Aorta (tissue), 5 donors: ENCODE results near the gene TBL1Y. TPM values are rescaled to one million over a fixed set of nuclear protein-coding genes. Genes with fewer than 3 reads are reported as not detected.
"Not testable (repeated sequence)": the region's sequence is repeated elsewhere in the genome, so short reads cannot be mapped to it uniquely, and the experiment has no call there.

Source experiments
- ATAC-seq: fragments of 200-7000 bp; cut with Tn5 transposase; one replicate; pipeline ENCODE4 v1.9.1; 2022; ENCODE audit warnings: moderate library complexity; ENCODE audit not compliant: low FRiP score
- DNase-seq, 2 donors: peaks; one replicate each; pipeline ENCODE4 v3.0.0-alpha.2; 2020
- H3K27ac ChIP-seq, 2 donors: one replicate each; pipeline ENCODE4 v1.5.1; 2013; ENCODE audit warnings: low read length in 2 of 2, mild to moderate bottlenecking in 2 of 2, moderate library complexity in 2 of 2, control low read depth in 1 of 2, inconsistent platforms in 1 of 2, low read depth in 1 of 2
- H3K27me3 ChIP-seq, 2 donors: one replicate each; pipeline ENCODE4 v1.6.1; 2013; ENCODE audit warnings: control low read depth in 1 of 2, low read length in 1 of 2, mild to moderate bottlenecking in 1 of 2, moderate library complexity in 1 of 2; ENCODE audit not compliant: insufficient read depth in 2 of 2, control insufficient read depth in 1 of 2
- H3K36me3 ChIP-seq, 2 donors: one replicate each; pipeline ENCODE4 v1.6.1; 2013; ENCODE audit warnings: control low read depth in 1 of 2, low read length in 1 of 2, mild to moderate bottlenecking in 1 of 2; ENCODE audit not compliant: insufficient read depth in 2 of 2, control insufficient read depth in 1 of 2
- H3K4me1 ChIP-seq, 2 donors: one replicate each; pipeline ENCODE4 v1.6.1; 2013; ENCODE audit warnings: low read length in 2 of 2, control low read depth in 1 of 2, mild to moderate bottlenecking in 1 of 2, moderate library complexity in 1 of 2; ENCODE audit not compliant: insufficient read depth in 2 of 2, control insufficient read depth in 1 of 2
- H3K4me3 ChIP-seq, 2 donors: one replicate each; pipeline ENCODE4 v1.5.1; 2013; ENCODE audit warnings: low read length in 2 of 2, control low read depth in 1 of 2, mild to moderate bottlenecking in 1 of 2
- H3K9me3 ChIP-seq: one replicate; pipeline ENCODE4 v1.6.1; 2013; ENCODE audit warnings: mild to moderate bottlenecking, low read length; ENCODE audit not compliant: control insufficient read depth
- WGBS, 2 donors: extraction: QIAGEN DNeasy Blood & Tissue Kit; methylation state at CpG; one replicate each; pipeline ENCODE4 v1.1.7; 2013; 5-methylcytosine and 5-hydroxymethylcytosine counted together
- intact Hi-C, 2 donors: fragments of 100-400 bp; cut with DNase I; formaldehyde crosslinking; loops; one replicate each; pipeline versions ENCODE4 v1.14.2 to v1.15.0; 2022
- long read RNA-seq, 2 donors: library from polyadenylated mRNA; unstranded; transcript quantifications; one replicate each; pipeline ENCODE4 v2.0.0, GENCODE V29; 2020 to 2021
- polyA plus RNA-seq, 2 donors: library from polyadenylated mRNA; stranded (reverse); fragments of 200-250 nt; gene quantifications; one replicate each; pipeline ENCODE4 v1.2.3, GENCODE V29; 2013
- total RNA-seq, 2 donors: library from RNA; stranded (reverse); fragmentation: NEBNext Ultra II Directional; extraction: Animal tissue kit (Norgen Biotek cat#: 25700); gene quantifications; one replicate each; pipeline ENCODE4 v1.2.1, GENCODE V29; 2021
- donor health status: healthy with polysubstance abuse.
- donor health status: Bipolar disorder and iron deficiency.
- donor health status: DM: no; HTN: no; CAD: no.
- donor health status: DM: no; HTN: no; CAD: no.
- donor health status: DM: yes; HTN: yes; CAD: no.

TBL1Y gene
- not detected for total RNA-seq
- not detected for polyA plus RNA-seq
- long read RNA-seq, donor 1, result 0 reads
- long read RNA-seq, donor 2, result 0 reads

GRCh38 chrY:6910372-6911252, at the start of gene TBL1Y:
Gene TBL1Y, plus strand, starts transcription at chrY:6910697. Its CDS starts 114,388 bp downstream, at chrY:7025085.
- no peaks in the 10 kb centered on the region for H3K9me3 ChIP-seq
- H3K27me3 ChIP-seq, result no peaks in the 10 kb centered on the region
- ATAC-seq (no peak), DNase-seq (no peak)
- H3K4me1 ChIP-seq, result no peaks in the 10 kb centered on the region
- WGBS, 2 donors, result 1% methylated on average over 91 of the region's 91 CpGs; no CpG with 5 or more reads in 1 of the 2 donors
- intact Hi-C loops, result no loop called here
- peak within 1 kb of the TSS in 1 of 2 donors; percentile 48 for H3K4me3 ChIP-seq
- no peak within 1 kb of the TSS for H3K27ac ChIP-seq
- no peaks in the 10 kb centered on the region for H3K36me3 ChIP-seq

GRCh38 chrY:6894496-6894895, 16.0 kb upstream of the TBL1Y start:
- Histone ChIP-seq H3K27ac (no peak overlapping the region), H3K4me3 (no peak overlapping the region), H3K4me1 (no peaks in the 10 kb centered on the region), H3K9me3 (no peaks in the 10 kb centered on the region), H3K36me3 (no peaks in the 10 kb centered on the region), H3K27me3 (no peaks in the 10 kb centered on the region)
- ATAC-seq (no peak), DNase-seq (no peak)
- intact Hi-C loops, result no loop called here
- 50% methylated on average over 3 of the region's 3 CpGs; no CpG with 5 or more reads in 1 of the 2 donors for WGBS, 2 donors

- Histone ChIP-seq H3K27ac (no peak overlapping the region), H3K27me3 (no peaks in the 10 kb centered on the region), H3K4me1 (no peaks in the 10 kb centered on the region), H3K36me3 (no peaks in the 10 kb centered on the region), H3K4me3 (no peak overlapping the region), H3K9me3 (no peaks in the 10 kb centered on the region)
- DNase-seq, result no peak
- WGBS, 2 donors, result 5% methylated on average over 1 of the region's 1 CpG; no CpG with 5 or more reads in 1 of the 2 donors
- intact Hi-C loops, result no loop called here
- no peak for ATAC-seq
Measured at GRCh38 chrY:6895236-6895635, 15.3 kb upstream of the TBL1Y start.

- intact Hi-C loops, H3K27me3 ChIP-seq, H3K4me1 ChIP-seq, H3K4me3 ChIP-seq, H3K9me3 ChIP-seq, ATAC-seq, H3K36me3 ChIP-seq, DNase-seq, H3K27ac ChIP-seq: not testable (repeated sequence)
Measured at GRCh38 chrY:6902116-6902515, 8.4 kb upstream of the TBL1Y start.

GRCh38 chrY:6907591-6907990, 2.9 kb upstream of the TBL1Y start:
- DNase-seq, result no peak
- Histone ChIP-seq H3K9me3 (no peaks in the 10 kb centered on the region), H3K4me1 (no peaks in the 10 kb centered on the region), H3K27ac (no peak overlapping the region), H3K36me3 (no peaks in the 10 kb centered on the region), H3K4me3 (no peak overlapping the region), H3K27me3 (no peaks in the 10 kb centered on the region)
- whole genome bisulfite sequencing, 2 donors, result 88% methylated on average over 1 of the region's 1 CpG; no CpG with 5 or more reads in 1 of the 2 donors
- no peak for ATAC-seq
- intact Hi-C loops, result no loop called here

- H3K4me1 ChIP-seq, H3K9me3 ChIP-seq, ATAC-seq, H3K27ac ChIP-seq, H3K4me3 ChIP-seq, H3K27me3 ChIP-seq, H3K36me3 ChIP-seq, intact Hi-C loops, DNase-seq: not testable (repeated sequence)
- 86% methylated on average over 6 of the region's 6 CpGs; no CpG with 5 or more reads in 1 of the 2 donors for WGBS, 2 donors
Measured at GRCh38 chrY:6908021-6908420, 2.5 kb upstream of the TBL1Y start.

- H3K4me3 ChIP-seq, result no peak overlapping the region
- 2% methylated on average over 14 of the region's 14 CpGs; no CpG with 5 or more reads in 1 of the 2 donors for WGBS, 2 donors
- H3K27ac ChIP-seq, result no peak overlapping the region
- H3K4me1 ChIP-seq, result no peaks in the 10 kb centered on the region
- DNase-seq, result no peak
- H3K9me3 ChIP-seq, result no peaks in the 10 kb centered on the region
- no peak for ATAC-seq
- H3K27me3 ChIP-seq, result no peaks in the 10 kb centered on the region
- no peaks in the 10 kb centered on the region for H3K36me3 ChIP-seq
- intact Hi-C loops, result no loop called here
Measured at GRCh38 chrY:6909118-6909521, 1.4 kb upstream of the TBL1Y start.

- intact Hi-C loops, result no loop called here
- no peaks in the 10 kb centered on the region for H3K4me1 ChIP-seq
Measured at GRCh38 chrY:6909856-6910255, 641 bp upstream of the TBL1Y start.

More at GRCh38 chrY:6909856-6910255, 641 bp upstream of the TBL1Y start:
- WGBS, 2 donors, result 2% methylated on average over 14 of the region's 14 CpGs; no CpG with 5 or more reads in 1 of the 2 donors
- no peaks in the 10 kb centered on the region for H3K36me3 ChIP-seq
- DNase-seq (no peak), ATAC-seq (no peak)
- no peak overlapping the region for H3K27ac ChIP-seq
- H3K9me3 ChIP-seq, result no peaks in the 10 kb centered on the region
- H3K4me3 ChIP-seq, result peak overlapping the region in 1 of 2 donors; percentile 48
- no peaks in the 10 kb centered on the region for H3K27me3 ChIP-seq
